Caco-2 (cell line): ENCODE results near the gene CRYBB2. TPM values are rescaled to one million over a fixed set of nuclear protein-coding genes. Genes with fewer than 3 reads are reported as not detected.
"Not testable (repeated sequence)": the region's sequence is repeated elsewhere in the genome, so short reads cannot be mapped to it uniquely, and the experiment has no call there.

Experiments used
- BruUV-seq: library from RNA; stranded (reverse); fragments of 400-500 nt; replicated peaks from 2 replicates; lab custom pipeline; 2021; lab: Mats Ljungman, UMichigan
- CTCF ChIA-PET: fragments of 300-600 bp; sonication (Branson Sonifier 250); formaldehyde crosslinking; loops from one replicate; lab custom pipeline; 2022; ENCODE audit warnings: antibody characterized with exemption; lab: Charles Lee
- POLR2A ChIA-PET: fragments of 300-600 bp; sonication (Branson Sonifier 250); formaldehyde crosslinking; loops from one replicate; lab custom pipeline; 2022; ENCODE audit warnings: antibody characterized with exemption; lab: Charles Lee
- DNase-seq, 2 experiments: peaks; one replicate each; pipeline versions ENCODE4 v3.0.0 to v3.0.0-alpha.2; 2020 to 2022
- H3K27me3 ChIP-seq: replicated peaks from 2 replicates; pipeline ENCODE4 v1.6.0; 2011; ENCODE audit warnings: low read length; ENCODE audit not compliant: control insufficient read depth, insufficient read depth
- H3K36me3 ChIP-seq: 2 replicates; pipeline ENCODE4 v1.5.1; 2011; ENCODE audit warnings: low read length; ENCODE audit not compliant: control insufficient read depth, insufficient read depth
- H3K4me1 ChIP-seq: fragments of 250-450 bp; sonication (Bioruptor Pico); 2 replicates; pipeline ENCODE4 v1.5.1; 2020; ENCODE audit warnings: mild to moderate bottlenecking
- H3K4me3 ChIP-seq: 2 replicates; pipeline ENCODE4 v1.5.1; 2011; ENCODE audit warnings: low read depth, mild to moderate bottlenecking, control low read depth, low read length
- H3K9me3 ChIP-seq: fragments of 250-450 bp; sonication (Bioruptor Pico); 2 replicates; pipeline ENCODE4 v1.5.1; 2020; ENCODE audit warnings: mild to moderate bottlenecking, moderate library complexity
- H3K27ac Mint-ChIP-seq: one replicate; pipeline ENCODE4 v1.8.0; 2022; ENCODE audit warnings: mixed read lengths; ENCODE audit not compliant: unreplicated experiment
- H3K27me3 Mint-ChIP-seq: one replicate; pipeline ENCODE4 v1.8.0; 2022; ENCODE audit warnings: mixed read lengths; ENCODE audit not compliant: insufficient read depth, unreplicated experiment
- H3K36me3 Mint-ChIP-seq: one replicate; pipeline ENCODE4 v1.8.0; 2022; ENCODE audit warnings: mild to moderate bottlenecking, mixed read lengths; ENCODE audit not compliant: insufficient read depth, unreplicated experiment
- H3K4me1 Mint-ChIP-seq: one replicate; pipeline ENCODE4 v1.8.0; 2022; ENCODE audit warnings: low read depth, mixed read lengths; ENCODE audit not compliant: unreplicated experiment
- H3K4me3 Mint-ChIP-seq: one replicate; pipeline ENCODE4 v1.8.0; 2022; ENCODE audit warnings: mild to moderate bottlenecking, moderate library complexity, mixed read lengths; ENCODE audit not compliant: unreplicated experiment
- H3K9me3 Mint-ChIP-seq: one replicate; pipeline ENCODE4 v1.8.0; 2022; ENCODE audit warnings: mixed read lengths; ENCODE audit not compliant: unreplicated experiment
- CTCF ChIP-seq, 2 experiments: fragments of 200-600 bp in 1 of 2; IDR thresholded peaks; 1 replicate in 1 of 2; 2 replicates in 1 of 2; pipeline versions ENCODE4 v1.5.1 to v1.8.0; 2011 to 2022; ENCODE audit warnings: antibody characterized with exemption in 1 of 2, control low read depth in 1 of 2, inconsistent platforms in 1 of 2, low read depth in 1 of 2, low read length in 1 of 2, mild to moderate bottlenecking in 1 of 2, moderate library complexity in 1 of 2; ENCODE audit not compliant: insufficient read depth in 1 of 2, severe bottlenecking in 1 of 2, unreplicated experiment in 1 of 2
- intact Hi-C: fragments of 100-400 bp; cut with micrococcal nuclease; formaldehyde crosslinking; loops from one replicate; pipeline ENCODE4 v1.10.0; 2022; ENCODE audit not compliant: unreplicated experiment
- total RNA-seq: library from RNA; stranded (reverse); gene quantifications from 2 replicates; pipeline ENCODE4 v1.2.3, GENCODE V29; 2022

Gene CRYBB2
- total RNA-seq, 1 experiment from 2014 or later: not detected

DNA sequence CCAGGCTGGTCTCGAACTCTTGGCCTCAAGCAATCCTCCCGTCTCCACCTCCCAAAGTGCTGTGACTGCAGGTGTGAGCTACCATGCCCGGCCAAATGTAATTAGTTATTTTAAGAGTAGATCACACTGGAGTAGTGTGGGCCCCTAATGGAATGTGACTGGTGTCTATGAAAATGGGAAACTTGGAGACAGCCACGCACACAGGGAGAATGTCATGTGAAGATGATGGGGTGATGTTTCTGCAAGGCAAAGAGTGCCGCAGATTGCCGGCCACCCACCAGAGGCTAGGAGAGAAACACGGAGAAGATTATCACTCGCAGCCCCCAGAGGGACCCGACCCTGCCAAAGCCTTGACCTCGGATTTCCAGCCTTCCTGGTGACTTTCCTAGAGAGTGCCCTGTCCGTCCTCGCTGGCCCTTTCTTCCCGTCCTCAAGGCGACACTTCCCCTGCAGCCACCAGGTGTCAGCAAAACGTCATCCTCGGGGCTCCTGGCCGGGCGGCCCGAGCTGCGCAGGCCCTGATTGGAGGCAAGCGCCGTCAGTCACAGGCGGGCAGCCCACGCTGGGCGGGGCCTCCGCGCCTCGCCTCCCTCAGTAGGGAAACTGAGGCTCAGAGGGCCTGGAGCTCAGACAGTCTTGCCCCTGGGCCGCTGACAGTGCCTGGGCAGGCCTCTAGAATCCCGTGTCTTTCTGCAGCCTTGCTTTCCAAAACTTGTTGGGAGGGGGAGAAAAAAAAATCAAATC is 16.3 kb downstream of the CRYBB2 start:
- ChIA-PET POLR2A (no interaction called here), CTCF (interaction anchor here (0.6 to 1.3 kb wide), 2 partner anchors 33 to 106 kb away, joined by 3 to 4 read pairs; no protein-coding TSS in a partner anchor)
- Histone ChIP-seq H3K9me3 (no peaks in the 10 kb centered on the region), H3K27me3 (no peaks in the 10 kb centered on the region), H3K36me3 (no peaks in the 10 kb centered on the region), H3K4me3 (peak overlapping the region; percentile 18), H3K4me1 (no peaks in the 10 kb centered on the region)
- Mint-ChIP-seq H3K27me3 (peaks cover 11% of the 10 kb centered on the region), H3K36me3 (no peaks in the 10 kb centered on the region), H3K27ac (no peak overlapping the region), H3K4me3 (peak overlapping the region; percentile 44), H3K9me3 (no peaks in the 10 kb centered on the region), H3K4me1 (no peaks in the 10 kb centered on the region)
- intact Hi-C loops: loop anchor here (2.0 to 5.0 kb wide), 2 partner anchors 99 to 537 kb away; no protein-coding TSS in a partner anchor
- peak; percentile 79 to 95 for TF ChIP-seq CTCF (IDR thresholded peaks at IDR 0.05; ENCODE audit: insufficient read depth in 1 of 2, low read depth in 1 of 2, low read length in 1 of 2, severe bottlenecking in 1 of 2, unreplicated experiment in 1 of 2)
- BruUV-seq: no TSS peak
- DNase-seq: peak; percentile 89 to 92

- Mint-ChIP-seq H3K36me3 (no peaks in the 10 kb centered on the region), H3K4me3 (peak overlapping the region; percentile 44), H3K9me3 (no peaks in the 10 kb centered on the region), H3K27ac (no peak overlapping the region), H3K4me1 (no peaks in the 10 kb centered on the region), H3K27me3 (peaks cover 14% of the 10 kb centered on the region)
- BruUV-seq: no TSS peak
- Histone ChIP-seq H3K36me3 (no peaks in the 10 kb centered on the region), H3K9me3 (no peaks in the 10 kb centered on the region), H3K4me1 (no peaks in the 10 kb centered on the region), H3K4me3 (no peak overlapping the region), H3K27me3 (no peaks in the 10 kb centered on the region)
- no peak for DNase-seq
- TF ChIP-seq CTCF (IDR thresholded peaks at IDR 0.05; ENCODE audit: insufficient read depth in 1 of 2, low read depth in 1 of 2, low read length in 1 of 2, severe bottlenecking in 1 of 2, unreplicated experiment in 1 of 2): no peak
- ChIA-PET CTCF (interaction anchor here (1.3 kb wide), 1 partner anchor 34 kb away, joined by 4 read pairs; no protein-coding TSS in a partner anchor), POLR2A (no interaction called here)
- intact Hi-C loops: loop anchor here (2.0 to 5.0 kb wide), 2 partner anchors 98 to 536 kb away; no protein-coding TSS in a partner anchor
Observed at GRCh38 chr22:25236417-25236816, 17.0 kb downstream of the CRYBB2 start.

GRCh38 chr22:25237503-25237902 is 18.1 kb downstream of the CRYBB2 start:
- Mint-ChIP-seq H3K36me3 (no peaks in the 10 kb centered on the region), H3K27ac (no peak overlapping the region), H3K4me3 (no peak overlapping the region), H3K9me3 (no peaks in the 10 kb centered on the region), H3K4me1 (no peaks in the 10 kb centered on the region), H3K27me3 (peaks cover 14% of the 10 kb centered on the region)
- ChIA-PET CTCF (no interaction called here), POLR2A (no interaction called here)
- intact Hi-C loops: loop anchor here (2.0 to 5.0 kb wide), 2 partner anchors 97 to 535 kb away; no protein-coding TSS in a partner anchor
- no peaks in the 10 kb centered on the region for H3K4me1 ChIP-seq
- no peaks in the 10 kb centered on the region for H3K9me3 ChIP-seq
- no peak for DNase-seq
- H3K27me3 ChIP-seq: no peaks in the 10 kb centered on the region
- H3K4me3 ChIP-seq: no peak overlapping the region
- H3K36me3 ChIP-seq: no peaks in the 10 kb centered on the region
- BruUV-seq: no TSS peak
- no peak for TF ChIP-seq CTCF (IDR thresholded peaks at IDR 0.05; ENCODE audit: insufficient read depth in 1 of 2, low read depth in 1 of 2, low read length in 1 of 2, severe bottlenecking in 1 of 2, unreplicated experiment in 1 of 2)

- peaks cover 14% of the 10 kb centered on the region for H3K27me3 Mint-ChIP-seq
- H3K4me1 Mint-ChIP-seq, H3K9me3 ChIP-seq, POLR2A ChIA-PET, H3K36me3 Mint-ChIP-seq, BruUV-seq, H3K4me3 Mint-ChIP-seq, H3K27ac Mint-ChIP-seq, H3K9me3 Mint-ChIP-seq, H3K36me3 ChIP-seq, H3K4me1 ChIP-seq, H3K27me3 ChIP-seq, H3K4me3 ChIP-seq, CTCF ChIA-PET, DNase-seq: not testable (repeated sequence)
- intact Hi-C loops: loop anchor here (5.0 kb wide), 1 partner anchor 534 kb away; no protein-coding TSS in a partner anchor
Observed at GRCh38 chr22:25238058-25238457, 18.6 kb downstream of the CRYBB2 start.

- H3K9me3 ChIP-seq, H3K36me3 Mint-ChIP-seq, DNase-seq, H3K27ac Mint-ChIP-seq, H3K36me3 ChIP-seq, H3K4me3 Mint-ChIP-seq, H3K9me3 Mint-ChIP-seq, H3K27me3 Mint-ChIP-seq, BruUV-seq, intact Hi-C loops, CTCF ChIA-PET, H3K4me3 ChIP-seq, H3K4me1 ChIP-seq, H3K27me3 ChIP-seq, POLR2A ChIA-PET, H3K4me1 Mint-ChIP-seq: not testable (repeated sequence)
Observed at GRCh38 chr22:25255169-25255568, 35.7 kb downstream of the CRYBB2 start.
